HG02870 (cell line): Measurements from ENCODE around the gene SLC9A9.

Source experiments
- ATAC-seq: cut with Tn5 transposase; IDR thresholded peaks from one replicate; pipeline ENCODE4 v1.9.1; 2021; ENCODE audit warnings: mild to moderate bottlenecking, moderate library complexity; ENCODE audit not compliant: unreplicated experiment

Gene SLC9A9

DNA sequence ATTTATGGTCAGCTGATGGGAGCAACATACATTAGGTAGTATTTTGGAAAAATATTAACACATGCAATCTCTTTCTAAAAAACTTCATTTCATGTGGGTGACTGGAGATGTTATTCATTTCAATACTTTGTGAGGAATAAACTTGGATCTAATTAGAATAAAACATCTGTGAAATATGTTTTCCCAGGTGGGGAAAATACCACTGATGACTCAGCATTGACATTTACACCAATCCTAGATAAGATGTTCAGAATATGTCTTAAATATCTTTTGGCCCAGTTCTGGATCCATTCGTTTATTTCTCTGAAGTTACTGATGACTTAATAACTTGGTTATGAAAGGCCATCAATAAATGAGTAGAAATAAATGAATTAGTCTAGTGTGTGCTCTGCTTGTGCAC lies 481.1 kb downstream of the SLC9A9 start:
- ATAC-seq: no peak

DNA sequence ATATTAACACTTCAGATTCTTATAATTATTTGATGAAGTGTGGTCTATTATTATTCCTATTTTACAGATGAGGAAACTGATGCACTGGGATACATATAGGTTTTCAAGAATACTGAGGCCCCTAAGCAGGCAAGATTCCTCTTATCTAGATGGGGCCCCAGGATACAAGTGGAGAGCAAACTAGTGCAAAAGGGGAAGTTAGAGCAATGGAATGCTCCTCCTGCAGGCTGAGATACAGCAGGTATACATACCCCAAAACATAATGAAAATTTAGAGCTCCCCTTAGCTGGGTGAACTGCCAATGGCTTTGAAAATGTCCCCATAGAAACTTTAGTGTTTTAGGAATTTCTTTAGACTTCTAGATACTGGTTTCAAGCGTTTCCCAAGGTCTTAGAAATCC lies 481.6 kb downstream of the SLC9A9 start:
- ATAC-seq: no peak

DNA sequence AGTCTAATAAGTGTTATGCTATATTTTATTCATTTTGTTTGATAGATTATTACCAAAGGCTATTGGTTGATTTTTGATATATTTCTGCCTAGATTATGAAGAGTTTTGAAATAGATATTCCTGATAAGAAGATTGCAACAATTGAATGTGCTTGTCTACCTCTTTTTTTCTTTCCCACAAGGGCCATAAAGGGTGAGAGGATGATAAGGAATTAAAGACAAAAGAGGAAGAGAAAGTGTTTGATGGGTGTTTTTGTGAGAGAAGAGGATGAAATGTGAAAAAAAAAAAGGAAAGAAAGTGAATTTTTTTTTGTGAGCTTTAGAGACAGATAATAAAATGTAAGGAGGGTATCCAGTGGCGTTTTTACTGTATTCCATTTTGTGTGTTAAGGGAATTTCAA lies 484.3 kb downstream of the SLC9A9 start:
- ATAC-seq: no peak

DNA sequence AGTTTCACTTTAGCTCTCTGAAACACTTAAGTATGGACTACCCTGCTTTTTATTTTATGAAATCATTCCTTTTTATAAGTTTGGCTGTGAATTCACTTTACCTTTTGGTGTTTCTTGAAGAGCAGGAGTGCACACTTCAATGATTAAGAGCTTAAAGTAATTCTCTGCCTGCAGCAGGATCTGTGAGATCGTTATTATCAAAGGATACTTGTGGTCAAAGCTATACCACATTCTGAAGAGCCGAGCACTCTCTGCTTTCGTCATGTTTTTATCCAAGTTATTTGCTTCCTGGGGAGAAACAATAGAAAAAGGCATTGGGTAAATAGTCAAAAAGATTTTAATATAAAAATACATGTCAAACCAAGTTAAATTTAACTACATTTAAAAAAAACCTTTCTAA lies 485.0 kb downstream of the SLC9A9 start:
- ATAC-seq: no peak

DNA sequence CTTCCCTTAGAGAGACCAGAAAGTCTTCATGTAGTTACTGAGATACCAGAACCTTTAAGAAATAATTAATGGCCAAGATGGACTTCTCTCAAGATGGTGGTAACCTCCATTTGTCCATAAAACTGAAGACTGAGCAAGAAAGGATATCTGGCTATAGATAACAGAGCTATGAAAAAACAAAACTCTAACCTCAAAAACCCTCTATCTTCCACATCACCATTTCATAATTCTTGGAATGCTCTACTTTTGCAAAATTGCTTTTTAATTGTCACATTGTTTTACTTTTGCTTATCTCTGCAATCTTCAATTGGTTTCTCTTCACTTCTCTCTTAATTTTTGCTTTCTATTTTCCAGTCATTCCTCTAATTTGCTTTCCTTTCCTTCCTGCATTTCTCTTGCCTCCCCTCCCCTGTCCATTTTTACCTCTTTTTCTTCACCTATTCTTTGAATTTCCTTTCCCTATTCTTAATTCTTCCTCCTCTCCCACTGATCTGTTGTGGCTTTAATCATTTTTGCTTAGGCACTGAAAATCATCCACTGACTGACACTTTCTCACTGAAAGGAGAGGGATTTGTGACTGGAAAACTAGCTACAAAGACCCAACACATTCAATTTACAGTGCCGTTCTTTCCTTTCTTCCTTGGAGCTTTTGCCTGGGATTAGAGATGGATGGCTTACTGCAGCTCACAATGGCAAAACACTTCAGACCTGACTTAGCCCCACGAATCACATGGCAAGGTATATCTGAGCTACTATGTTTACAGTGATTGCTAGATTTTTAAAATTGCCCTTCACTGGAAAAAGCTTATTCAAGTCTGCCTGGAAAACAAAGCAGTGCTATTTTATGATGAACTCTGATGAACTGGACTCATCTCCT lies 485.9 kb downstream of the SLC9A9 start:
- ATAC-seq: no peak

DNA sequence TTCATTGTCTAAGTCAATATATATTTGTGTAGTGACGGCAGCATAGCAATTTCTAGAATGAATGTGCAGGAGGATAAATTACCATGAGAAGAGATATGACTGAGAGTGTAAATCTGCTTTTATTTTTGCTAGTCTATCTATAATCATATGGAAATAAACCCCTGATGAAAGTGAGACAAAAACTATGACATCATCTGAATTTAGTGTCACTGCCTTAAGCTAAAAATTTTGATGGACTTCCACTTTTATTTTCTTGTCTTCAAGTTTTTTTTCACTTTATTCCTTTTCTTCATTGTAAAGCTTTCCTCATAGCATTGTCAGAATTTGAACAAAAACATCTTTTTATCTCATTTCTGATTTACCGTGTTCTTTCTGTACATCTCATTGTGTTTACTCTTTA lies 486.7 kb downstream of the SLC9A9 start:
- ATAC-seq: no peak

DNA sequence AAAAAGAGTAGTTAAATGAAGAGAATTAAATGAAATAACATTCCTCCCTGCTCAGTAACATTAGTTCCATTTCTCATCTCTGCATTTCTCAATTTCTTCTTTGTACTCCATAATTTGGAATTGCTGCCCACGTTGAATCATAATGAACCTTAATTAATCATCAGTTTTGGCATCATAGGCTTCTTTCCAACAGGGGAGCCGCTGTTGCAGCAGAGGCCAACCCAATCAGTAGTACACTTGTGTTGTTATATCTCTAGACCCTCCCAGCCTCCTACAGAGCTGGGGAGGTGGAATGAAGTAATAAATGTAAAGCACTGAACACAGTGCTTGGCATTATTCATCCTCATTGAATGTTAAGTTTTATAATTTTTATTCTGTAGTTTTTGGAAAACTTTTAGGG lies 488.0 kb downstream of the SLC9A9 start:
- no peak for ATAC-seq

DNA sequence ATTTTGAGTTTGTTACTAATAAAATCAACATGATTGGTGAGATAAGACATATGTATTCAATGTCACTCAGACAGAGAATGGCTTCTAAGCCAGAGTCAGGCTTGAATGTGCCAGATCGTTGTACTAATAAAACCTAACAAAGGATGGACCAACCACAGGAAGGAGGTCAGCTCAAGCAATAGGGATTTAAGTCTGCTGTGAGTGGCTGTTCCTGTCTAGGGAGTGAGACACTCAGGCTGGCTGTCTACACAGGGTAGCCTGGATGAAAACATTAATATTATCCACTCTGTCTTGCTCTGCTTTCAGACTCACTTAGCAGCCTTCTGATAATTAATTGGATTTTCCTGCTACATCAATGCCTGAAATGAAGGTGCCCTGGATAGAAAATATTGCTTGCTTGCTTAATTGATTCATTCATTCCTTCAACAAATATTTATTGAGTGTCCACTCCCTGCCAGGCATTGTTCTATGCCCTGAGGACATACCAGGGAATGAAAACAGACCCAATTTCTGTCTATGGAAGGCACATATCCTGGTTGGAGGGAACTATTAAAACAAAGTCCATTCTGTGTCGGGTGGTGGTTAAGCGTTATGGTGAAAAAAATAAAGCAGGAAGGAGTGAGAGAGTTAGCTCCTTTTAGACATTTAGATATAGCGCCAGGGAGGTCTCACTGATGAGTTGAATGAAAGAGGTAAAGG lies 489.3 kb downstream of the SLC9A9 start:
- no peak for ATAC-seq

DNA sequence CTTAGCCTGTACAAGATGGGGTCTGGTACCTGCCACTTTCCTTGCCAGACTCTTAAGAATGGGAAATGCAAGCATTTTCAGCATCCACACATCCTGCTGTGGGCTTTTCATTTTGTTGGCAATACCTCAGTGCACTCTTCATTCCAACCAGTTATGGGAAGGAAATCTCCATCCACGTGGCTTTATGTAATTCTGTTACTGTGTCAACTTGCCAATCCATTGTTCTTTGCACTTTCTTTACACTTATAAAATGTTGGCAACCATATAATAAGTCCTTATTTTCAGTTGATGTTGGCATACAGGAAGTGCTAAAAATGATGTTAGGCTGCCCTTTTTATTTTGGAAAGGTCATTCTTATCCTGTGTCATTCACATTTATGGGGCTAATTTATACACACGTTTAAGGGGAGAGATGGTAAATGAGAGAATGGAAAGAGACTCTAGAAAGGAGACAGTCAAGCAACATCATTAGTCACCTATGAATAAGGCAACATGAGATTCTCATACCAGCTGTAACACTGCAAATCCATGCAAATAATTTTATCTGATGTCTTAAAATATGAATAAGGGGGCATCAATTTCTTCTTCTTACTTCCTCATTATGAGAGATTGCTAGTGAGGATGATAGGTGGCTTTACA lies 490.0 kb downstream of the SLC9A9 start:
- ATAC-seq: no peak

DNA sequence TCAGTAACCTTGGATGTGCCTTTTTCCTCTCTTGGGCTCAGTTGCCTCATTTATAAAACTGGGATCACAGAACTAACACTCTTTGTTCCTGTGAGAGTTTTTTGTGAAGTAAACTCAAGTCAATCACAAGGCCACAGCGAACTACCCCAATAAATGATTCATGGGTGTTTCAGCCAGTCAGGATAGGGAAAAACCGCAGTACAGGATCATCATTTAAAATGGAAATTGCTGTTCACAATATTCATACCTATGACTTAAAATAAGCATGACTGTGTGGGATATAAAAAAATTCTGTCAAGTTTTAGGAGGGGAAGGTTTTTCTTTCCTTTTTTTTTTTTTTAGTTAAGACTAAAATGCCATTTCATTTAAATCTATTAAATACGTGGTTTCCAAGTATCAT lies 490.6 kb downstream of the SLC9A9 start:
- ATAC-seq: no peak

DNA sequence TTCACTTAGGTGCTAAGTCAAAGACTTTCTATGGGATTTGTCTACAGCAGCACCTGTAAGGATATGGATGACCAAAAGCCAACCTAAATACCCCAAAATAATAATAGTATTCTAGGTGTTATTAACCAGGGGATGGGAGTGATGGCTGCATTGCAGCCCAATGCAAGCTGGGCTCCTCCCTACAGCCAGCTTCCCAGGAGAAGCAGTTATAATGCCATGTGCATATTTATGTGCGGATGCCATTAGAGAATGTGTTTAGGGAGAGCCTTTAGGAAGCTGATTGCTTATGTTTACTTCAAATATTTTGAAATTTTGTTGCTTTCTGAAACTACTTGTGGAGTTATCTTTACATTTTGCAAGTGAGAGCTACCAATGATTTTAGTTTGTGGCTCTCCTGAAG lies 491.4 kb downstream of the SLC9A9 start:
- no peak for ATAC-seq

DNA sequence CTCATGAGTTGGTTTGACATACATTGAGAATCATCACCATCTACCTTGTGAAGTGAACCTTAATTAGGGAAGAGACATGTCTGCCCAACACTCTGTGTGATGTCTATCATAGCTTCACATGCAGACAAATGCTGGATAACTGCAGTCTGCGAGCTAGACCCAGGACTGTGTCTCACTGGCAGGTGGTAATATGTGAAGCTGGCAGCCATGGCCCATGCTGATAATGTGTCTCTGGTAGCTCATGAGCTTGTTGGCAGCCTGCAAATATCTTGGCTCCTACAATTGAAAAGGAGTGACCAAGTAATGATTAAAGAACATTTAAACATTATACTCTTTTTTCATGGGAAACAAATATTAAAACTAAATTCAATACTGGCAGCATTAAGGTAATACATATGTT lies 493.9 kb downstream of the SLC9A9 start:
- ATAC-seq: no peak

DNA sequence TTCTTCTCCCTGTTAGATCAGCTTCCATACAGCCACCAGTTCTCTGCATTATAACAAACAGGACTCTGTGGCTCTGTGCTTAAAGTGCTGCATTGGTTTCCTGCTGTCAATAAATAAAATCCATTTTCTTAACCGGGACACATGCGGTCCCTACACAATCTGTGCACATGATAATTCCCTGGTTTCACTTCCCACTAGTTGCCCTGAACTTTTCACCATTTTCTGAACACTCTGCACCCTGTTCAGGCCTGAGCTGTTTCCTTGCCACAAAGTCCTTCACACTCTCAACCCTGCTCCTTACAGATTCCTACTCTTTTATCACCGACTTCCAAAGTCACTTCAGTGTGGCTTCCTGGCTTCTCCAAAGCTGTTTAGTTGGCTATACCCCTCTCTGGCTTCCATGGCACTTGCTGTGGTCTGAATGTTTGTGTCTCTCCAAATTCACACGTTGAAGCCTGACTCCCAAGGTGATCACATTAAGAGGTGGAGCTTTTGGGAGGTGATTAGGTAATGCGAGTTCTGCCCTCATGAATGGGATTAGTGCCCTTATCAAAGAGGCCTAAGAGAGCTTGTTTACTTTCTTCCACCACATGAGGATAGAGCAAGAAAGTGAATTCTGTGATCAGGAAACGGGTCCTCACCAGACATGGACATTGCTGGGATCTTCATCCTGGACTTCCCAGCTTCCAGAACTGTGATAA lies 495.3 kb downstream of the SLC9A9 start:
- no peak for ATAC-seq

DNA sequence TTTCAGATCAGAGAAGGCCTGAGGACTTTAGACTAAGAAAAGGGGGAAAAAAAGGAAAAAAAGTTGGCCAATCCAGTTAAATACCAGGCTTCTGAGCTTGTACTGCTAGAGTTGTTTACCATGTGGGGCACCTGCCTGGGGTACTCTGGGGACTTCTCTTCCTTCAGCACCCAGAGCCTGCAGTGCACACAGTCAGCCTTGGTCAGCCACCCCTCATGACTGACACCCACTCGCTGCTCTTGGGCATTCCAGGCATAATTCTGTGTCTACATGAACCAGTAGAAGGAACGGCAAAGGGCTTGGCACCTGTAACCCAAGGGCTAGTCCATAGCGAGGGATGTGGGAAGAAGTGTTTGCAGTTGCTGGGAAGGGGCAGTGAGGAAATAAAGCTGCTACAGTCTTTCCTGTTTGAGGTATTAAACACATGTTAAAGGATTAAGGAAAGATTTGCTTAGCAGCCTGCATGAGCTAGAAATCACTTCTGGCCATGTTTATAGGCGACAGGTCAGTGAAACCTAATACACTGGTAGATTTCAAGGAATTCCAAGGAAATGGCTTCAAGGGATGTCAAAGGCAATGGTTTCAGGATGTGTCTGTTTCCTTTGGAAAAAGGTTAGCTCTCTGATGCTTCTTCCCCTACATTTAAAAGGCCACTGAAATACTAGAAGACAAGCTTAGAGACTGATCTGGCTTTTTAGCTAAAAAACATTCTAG lies 496.2 kb downstream of the SLC9A9 start:
- ATAC-seq: no peak

DNA sequence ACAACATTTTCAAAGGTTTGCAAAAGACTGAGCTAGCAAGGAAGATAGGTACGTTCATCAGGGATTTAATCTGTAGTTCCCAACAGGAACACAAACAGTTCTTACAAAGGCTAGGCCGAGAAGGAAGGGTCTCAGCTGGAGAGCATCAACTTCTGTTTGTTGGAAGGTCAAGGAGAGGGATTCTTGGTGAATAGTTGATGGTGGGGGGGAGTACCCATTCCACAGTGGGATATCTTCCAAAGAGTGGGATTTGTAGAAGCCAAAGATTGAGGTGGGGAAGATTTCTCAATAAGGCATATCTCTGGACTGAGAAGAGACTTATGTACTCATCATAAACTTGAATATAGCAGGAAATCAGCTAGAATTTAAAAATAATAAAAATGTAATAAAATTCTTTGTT lies 496.9 kb downstream of the SLC9A9 start:
- no peak for ATAC-seq

DNA sequence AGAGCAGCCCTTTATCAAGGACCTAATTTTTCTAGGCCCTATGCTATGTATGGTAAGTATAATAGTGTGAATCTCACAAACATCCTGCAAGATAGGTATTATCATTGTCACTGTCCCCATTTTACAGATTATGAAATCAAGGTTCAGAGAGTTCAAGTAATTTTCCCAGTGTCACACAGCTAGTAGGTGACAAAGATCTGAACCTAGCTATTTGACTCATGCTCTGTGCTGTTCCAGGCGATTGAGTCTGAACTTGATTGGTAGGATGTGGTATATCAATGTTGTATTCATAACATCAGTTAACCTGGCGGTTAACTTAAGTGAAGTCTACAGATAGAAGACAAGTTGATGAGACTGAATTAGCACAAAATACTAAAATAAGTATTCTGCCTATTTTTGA lies 498.8 kb downstream of the SLC9A9 start:
- no peak for ATAC-seq

DNA sequence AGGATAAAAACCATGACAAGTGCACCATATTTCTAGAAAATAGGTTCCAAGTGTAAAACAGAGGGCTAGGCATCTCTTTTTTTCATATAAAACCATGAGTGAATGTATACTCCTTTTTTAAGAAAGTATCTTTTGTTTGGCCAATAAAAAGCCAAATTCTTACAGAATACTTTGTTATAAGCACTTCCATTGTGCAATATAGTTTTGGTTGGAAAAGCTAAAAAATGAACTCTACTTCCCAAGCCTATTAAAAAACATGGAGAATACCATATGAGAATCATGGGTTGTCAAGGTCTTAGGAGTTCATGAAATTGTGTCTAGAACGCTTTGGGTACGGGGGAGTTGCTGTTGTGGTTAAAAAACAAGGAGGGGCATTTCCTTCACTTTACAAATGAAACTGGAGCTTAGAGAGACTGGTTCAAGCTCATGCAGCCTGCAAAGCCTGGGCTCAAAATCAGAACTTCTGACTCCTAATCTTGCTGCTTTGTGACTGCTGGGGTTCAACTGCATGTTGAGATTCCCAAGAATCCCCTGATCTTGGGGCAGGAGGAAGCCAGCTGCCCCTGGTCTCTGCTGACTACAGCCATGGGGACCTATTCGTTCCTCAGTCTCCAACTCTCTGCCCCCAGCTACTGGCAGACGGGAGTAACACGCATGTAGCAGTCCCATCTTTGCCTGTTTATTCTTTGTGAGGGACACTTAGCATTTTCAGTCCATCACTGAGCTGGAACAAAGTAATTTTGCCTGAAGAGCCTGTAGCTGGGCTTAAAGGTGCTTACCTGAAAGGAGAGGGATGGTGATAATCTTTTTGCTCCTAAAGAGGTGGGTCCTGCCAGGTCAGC lies 499.6 kb downstream of the SLC9A9 start:
- no peak for ATAC-seq

DNA sequence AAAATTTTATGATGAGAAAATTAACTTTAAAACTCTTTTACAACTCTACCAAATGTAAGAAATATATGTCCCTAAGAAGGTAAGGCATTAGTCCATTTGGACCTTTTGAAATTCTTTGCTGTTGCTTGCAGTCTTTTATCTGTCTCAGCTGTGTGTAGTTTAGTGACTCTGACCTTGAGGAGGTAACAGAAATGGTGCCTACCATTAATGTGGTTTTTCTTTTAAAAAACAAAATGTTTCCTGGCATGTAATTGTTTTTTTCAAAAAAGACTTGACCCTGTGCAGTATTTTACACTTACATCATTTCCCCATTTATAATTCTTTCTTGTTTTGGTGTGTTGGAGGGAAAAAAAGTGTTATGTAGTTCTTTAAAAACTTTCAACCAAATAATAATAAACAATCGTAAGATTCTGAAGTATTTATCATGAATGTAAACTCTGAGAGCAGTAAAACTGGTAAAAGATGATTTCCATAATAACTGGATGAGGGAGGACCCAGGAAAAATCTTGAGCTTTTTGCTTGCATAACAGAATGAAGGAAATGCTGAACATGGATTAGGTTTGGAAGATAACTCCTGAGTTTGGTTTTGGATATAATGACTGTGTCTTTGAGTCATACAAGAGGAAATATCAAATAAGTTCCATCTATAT lies 503.6 kb downstream of the SLC9A9 start:
- ATAC-seq: no peak

DNA sequence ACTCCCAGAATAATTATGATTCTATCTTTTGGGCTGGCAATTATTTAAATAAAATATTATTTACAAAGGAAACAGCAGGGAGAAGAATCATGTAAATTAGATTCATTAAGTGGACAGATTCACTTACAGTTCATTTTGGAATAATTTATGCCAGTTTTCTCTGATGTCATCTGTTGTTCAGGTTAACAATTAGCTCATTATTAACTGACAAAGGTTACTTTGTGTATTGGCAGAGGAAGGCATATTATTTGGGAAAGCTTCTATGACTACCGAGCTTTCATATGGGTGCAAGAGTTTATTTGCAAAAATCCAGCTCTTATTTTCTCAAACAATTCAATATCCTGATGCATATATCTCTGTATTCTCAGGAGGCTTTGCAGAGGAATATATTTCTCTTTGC lies 504.3 kb downstream of the SLC9A9 start:
- no peak for ATAC-seq
